Mesenchymal stem cell (in vitro differentiated cells and primary cell): ENCODE data around the gene LYRM1.

Experiments
- DNase-seq: peaks from one replicate; pipeline ENCODE4 v3.0.0-alpha.2; 2013
- H2AFZ ChIP-seq: one replicate; pipeline ENCODE4 v1.6.1; 2013; ENCODE audit warnings: low read depth, mild to moderate bottlenecking, control low read depth, inconsistent platforms, low read length, moderate library complexity
- H2AK5ac ChIP-seq: 2 replicates; pipeline ENCODE4 v1.6.1; 2013; ENCODE audit warnings: low read length, moderate library complexity, mild to moderate bottlenecking, inconsistent platforms; ENCODE audit not compliant: severe bottlenecking
- H2BK120ac ChIP-seq: one replicate; pipeline ENCODE4 v1.6.1; 2013; ENCODE audit warnings: low read depth, mild to moderate bottlenecking, inconsistent platforms, low read length, moderate library complexity
- H2BK12ac ChIP-seq, 2 experiments: one replicate each; pipeline ENCODE4 v1.6.1; 2013; ENCODE audit warnings: inconsistent platforms in 2 of 2, low read length in 2 of 2, mild to moderate bottlenecking in 2 of 2, moderate library complexity in 2 of 2, control low read depth in 1 of 2
- H2BK15ac ChIP-seq: one replicate; pipeline ENCODE4 v1.6.1; 2013; ENCODE audit warnings: mild to moderate bottlenecking, low read depth, inconsistent platforms; ENCODE audit not compliant: poor library complexity, severe bottlenecking
- H2BK5ac ChIP-seq: 2 replicates; pipeline ENCODE4 v1.6.1; 2013; ENCODE audit warnings: low read depth, mild to moderate bottlenecking, low read length, control low read depth, inconsistent platforms; ENCODE audit not compliant: poor library complexity, severe bottlenecking
- H3K14ac ChIP-seq, 2 experiments: one replicate each; pipeline ENCODE4 v1.6.1; 2013; ENCODE audit warnings: inconsistent platforms in 2 of 2, low read length in 2 of 2, control low read depth in 1 of 2, mild to moderate bottlenecking in 1 of 2, moderate library complexity in 1 of 2
- H3K18ac ChIP-seq, 2 experiments: one replicate each; pipeline ENCODE4 v1.6.1; 2013; ENCODE audit warnings: inconsistent platforms in 2 of 2, low read length in 2 of 2, control low read depth in 1 of 2, low read depth in 1 of 2, mild to moderate bottlenecking in 1 of 2
- H3K23ac ChIP-seq, 2 experiments: one replicate each; pipeline ENCODE4 v1.6.1; 2013; ENCODE audit warnings: inconsistent platforms in 2 of 2, low read length in 2 of 2, mild to moderate bottlenecking in 2 of 2, moderate library complexity in 2 of 2, control low read depth in 1 of 2
- H3K27ac ChIP-seq: 2 replicates; pipeline ENCODE4 v1.5.1; 2013; ENCODE audit warnings: mild to moderate bottlenecking, moderate library complexity, low read length, control low read depth, inconsistent platforms; ENCODE audit not compliant: poor library complexity, severe bottlenecking
- H3K27me3 ChIP-seq, 2 experiments: 2 replicates each; pipeline versions ENCODE4 v1.6.1 to v1.7.0; 2013; ENCODE audit warnings: low read length in 2 of 2, mild to moderate bottlenecking in 2 of 2, moderate library complexity in 2 of 2, control low read depth in 1 of 2, inconsistent platforms in 1 of 2; ENCODE audit not compliant: control insufficient read depth in 1 of 2, insufficient read depth in 1 of 2
- H3K36me3 ChIP-seq, 2 experiments: 2 replicates each; pipeline versions ENCODE4 v1.6.1 to v1.7.0; 2013; ENCODE audit warnings: low read length in 2 of 2, control low read depth in 1 of 2, inconsistent platforms in 1 of 2, low read depth in 1 of 2, mild to moderate bottlenecking in 1 of 2; ENCODE audit not compliant: insufficient read depth in 2 of 2, control insufficient read depth in 1 of 2
- H3K4ac ChIP-seq, 2 experiments: one replicate each; pipeline ENCODE4 v1.6.1; 2013; ENCODE audit warnings: inconsistent platforms in 2 of 2, low read length in 2 of 2, mild to moderate bottlenecking in 2 of 2, moderate library complexity in 2 of 2, control low read depth in 1 of 2, low read depth in 1 of 2
- H3K4me1 ChIP-seq: 2 replicates; pipeline ENCODE4 v1.6.1; 2013; ENCODE audit warnings: low read depth, low read length, control low read depth; ENCODE audit not compliant: control insufficient read depth, insufficient read depth
- H3K4me2 ChIP-seq: 2 replicates; pipeline ENCODE4 v1.6.1; 2013; ENCODE audit warnings: low read length, mild to moderate bottlenecking, inconsistent platforms; ENCODE audit not compliant: poor library complexity, severe bottlenecking
- H3K4me3 ChIP-seq, 2 experiments: 2 replicates each; pipeline versions ENCODE4 v1.5.1 to v1.7.0; 2013; ENCODE audit warnings: low read length in 2 of 2, mild to moderate bottlenecking in 2 of 2, control low read depth in 1 of 2, low read depth in 1 of 2; ENCODE audit not compliant: insufficient read depth in 1 of 2
- H3K79me1 ChIP-seq: replicated peaks from 2 replicates; pipeline ENCODE4 v1.6.1; 2013; ENCODE audit warnings: mild to moderate bottlenecking, control low read depth, low read length, inconsistent platforms; ENCODE audit not compliant: poor library complexity, severe bottlenecking
- H3K9ac ChIP-seq: 2 replicates; pipeline ENCODE4 v1.7.0; 2013; ENCODE audit warnings: mild to moderate bottlenecking, low read length, moderate library complexity
- H3K9me3 ChIP-seq: 2 replicates; pipeline ENCODE4 v1.7.0; 2013; ENCODE audit warnings: mild to moderate bottlenecking, low read length; ENCODE audit not compliant: control insufficient read depth
- H4K8ac ChIP-seq: one replicate; pipeline ENCODE4 v1.6.1; 2013; ENCODE audit warnings: inconsistent platforms, mild to moderate bottlenecking, low read length, moderate library complexity
- H4K91ac ChIP-seq: one replicate; pipeline ENCODE4 v1.6.1; 2013; ENCODE audit warnings: mild to moderate bottlenecking, low read length, inconsistent platforms
- WGBS: methylation state at CpG from one replicate; pipeline ENCODE4 v1.1.7; 2013; ENCODE audit warnings: mixed read lengths; 5-methylcytosine and 5-hydroxymethylcytosine counted together

LYRM1 gene

GRCh38 chr16:20916289-20916688 is 15.7 kb downstream of the LYRM1 start:
- no peak overlapping the region for H3K14ac ChIP-seq
- no peak overlapping the region for H4K8ac ChIP-seq
- 86% methylated on average over 10 of the region's 10 CpGs for WGBS
- peaks cover 6% of the 10 kb centered on the region for H3K4me1 ChIP-seq
- no peaks in the 10 kb centered on the region for H3K27me3 ChIP-seq
- no peak overlapping the region for H2AFZ ChIP-seq
- no peak overlapping the region for H3K23ac ChIP-seq
- H3K18ac ChIP-seq = no peak overlapping the region
- peaks cover 16% of the 10 kb centered on the region for H3K79me1 ChIP-seq
- H3K27ac ChIP-seq = no peak overlapping the region
- H3K9ac ChIP-seq = no peak overlapping the region
- H2BK120ac ChIP-seq = no peak overlapping the region
- no peak overlapping the region for H3K4ac ChIP-seq
- no peak for DNase-seq
- H2BK15ac ChIP-seq = no peak overlapping the region
- H2BK12ac ChIP-seq = no peak overlapping the region
- no peak overlapping the region for H2AK5ac ChIP-seq
- H3K4me3 ChIP-seq = no peak overlapping the region
- H3K4me2 ChIP-seq = no peak overlapping the region
- H4K91ac ChIP-seq = no peak overlapping the region
- peaks cover 7 to 10% of the 10 kb centered on the region in 2 experiments for H3K36me3 ChIP-seq
- no peak overlapping the region for H2BK5ac ChIP-seq
- H3K9me3 ChIP-seq = no peaks in the 10 kb centered on the region

DNA sequence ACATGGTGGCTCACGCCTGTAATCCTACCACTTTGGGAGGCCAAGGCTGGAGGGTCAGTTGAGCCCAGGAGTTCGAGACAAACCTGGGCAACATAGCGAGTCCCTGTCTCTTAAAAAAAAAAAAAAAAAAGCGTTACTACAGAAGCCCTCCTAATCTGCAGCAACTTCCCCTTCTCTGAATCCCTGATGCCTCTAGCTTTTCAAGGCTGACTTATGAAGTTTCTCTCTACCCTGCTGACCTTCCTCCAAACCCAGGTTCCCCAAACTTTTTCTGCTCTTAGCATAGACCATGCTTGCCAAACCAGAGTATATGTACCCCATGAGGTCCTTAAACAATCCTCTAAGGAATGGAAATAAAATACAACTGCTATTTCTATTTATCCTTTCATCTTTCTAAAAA is 16.4 kb downstream of the LYRM1 start:
- Histone ChIP-seq H3K79me1 (peaks cover 15% of the 10 kb centered on the region), H3K4me2 (no peak overlapping the region), H3K27ac (no peak overlapping the region), H4K8ac (no peak overlapping the region), H2BK15ac (no peak overlapping the region), H3K9me3 (no peaks in the 10 kb centered on the region), H3K18ac (no peak overlapping the region), H4K91ac (no peak overlapping the region), H3K27me3 (no peaks in the 10 kb centered on the region), H3K4me1 (peaks cover 4% of the 10 kb centered on the region), H3K4me3 (no peak overlapping the region), H3K14ac (no peak overlapping the region), H2BK5ac (no peak overlapping the region), H3K23ac (no peak overlapping the region), H2BK12ac (no peak overlapping the region), H3K4ac (no peak overlapping the region), H3K36me3 (peaks cover 7 to 10% of the 10 kb centered on the region in 2 experiments), H2AK5ac (no peak overlapping the region), H2BK120ac (no peak overlapping the region), H3K9ac (no peak overlapping the region), H2AFZ (no peak overlapping the region)
- WGBS = 99% methylated on average over 4 of the region's 4 CpGs
- no peak for DNase-seq

GRCh38 chr16:20918486-20919239 is 18.1 kb downstream of the LYRM1 start:
- no peak overlapping the region for H3K4ac ChIP-seq
- H3K23ac ChIP-seq = no peak overlapping the region
- 88% methylated on average over 3 of the region's 4 CpGs for WGBS
- peaks cover 14% of the 10 kb centered on the region for H3K79me1 ChIP-seq
- peak; percentile 26 for DNase-seq
- H3K4me3 ChIP-seq = no peak overlapping the region
- no peak overlapping the region for H4K8ac ChIP-seq
- no peak overlapping the region for H2BK120ac ChIP-seq
- H3K9ac ChIP-seq = peak overlapping the region; percentile 66
- peaks cover 7 to 14% of the 10 kb centered on the region in 2 experiments for H3K36me3 ChIP-seq
- H3K9me3 ChIP-seq = no peaks in the 10 kb centered on the region
- no peak overlapping the region for H2AFZ ChIP-seq
- H4K91ac ChIP-seq = no peak overlapping the region
- no peak overlapping the region for H3K4me2 ChIP-seq
- H2BK5ac ChIP-seq = no peak overlapping the region
- H3K14ac ChIP-seq = no peak overlapping the region
- peak overlapping the region in 1 of 2 experiments; percentile 2 for H3K18ac ChIP-seq
- no peak overlapping the region for H2AK5ac ChIP-seq
- H3K27ac ChIP-seq = no peak overlapping the region
- H3K27me3 ChIP-seq = no peaks in the 10 kb centered on the region
- peaks cover 3% of the 10 kb centered on the region for H3K4me1 ChIP-seq
- no peak overlapping the region for H2BK15ac ChIP-seq
- no peak overlapping the region for H2BK12ac ChIP-seq

GRCh38 chr16:20920091-20920490 is 19.5 kb downstream of the LYRM1 start:
- no peaks in the 10 kb centered on the region for H3K9me3 ChIP-seq
- H3K4me3 ChIP-seq = no peak overlapping the region
- no peak overlapping the region for H3K27ac ChIP-seq
- no peak overlapping the region for H2BK5ac ChIP-seq
- no peak overlapping the region for H3K18ac ChIP-seq
- no peaks in the 10 kb centered on the region for H3K27me3 ChIP-seq
- no peak overlapping the region for H2AFZ ChIP-seq
- H3K4me2 ChIP-seq = no peak overlapping the region
- peaks cover 11 to 14% of the 10 kb centered on the region in 2 experiments for H3K36me3 ChIP-seq
- no peak overlapping the region for H3K4ac ChIP-seq
- H2BK12ac ChIP-seq = no peak overlapping the region
- no peak overlapping the region for H2BK15ac ChIP-seq
- no peak overlapping the region for H2AK5ac ChIP-seq
- no peak overlapping the region for H4K8ac ChIP-seq
- H3K23ac ChIP-seq = no peak overlapping the region
- H2BK120ac ChIP-seq = no peak overlapping the region
- no peak overlapping the region for H3K14ac ChIP-seq
- 98% methylated on average over 3 of the region's 5 CpGs for WGBS
- peaks cover 3% of the 10 kb centered on the region for H3K4me1 ChIP-seq
- no peak overlapping the region for H3K9ac ChIP-seq
- DNase-seq = no peak
- H4K91ac ChIP-seq = no peak overlapping the region
- H3K79me1 ChIP-seq = peaks cover 14% of the 10 kb centered on the region
